T1000 (cell line): ENCODE results near the gene CNTN5.
A peak's percentile ranks its signal among the peaks of the same experiment; 100 is the strongest.
"Not testable (repeated sequence)": the region's sequence is repeated elsewhere in the genome, so short reads cannot be mapped to it uniquely, and the experiment has no call there.

ENCODE experiments used
- DNase-seq: peaks from one replicate; lab custom pipeline; 2025; ENCODE audit warnings: mixed read lengths; lab: John Stamatoyannopoulos, UW

CNTN5 gene

DNA sequence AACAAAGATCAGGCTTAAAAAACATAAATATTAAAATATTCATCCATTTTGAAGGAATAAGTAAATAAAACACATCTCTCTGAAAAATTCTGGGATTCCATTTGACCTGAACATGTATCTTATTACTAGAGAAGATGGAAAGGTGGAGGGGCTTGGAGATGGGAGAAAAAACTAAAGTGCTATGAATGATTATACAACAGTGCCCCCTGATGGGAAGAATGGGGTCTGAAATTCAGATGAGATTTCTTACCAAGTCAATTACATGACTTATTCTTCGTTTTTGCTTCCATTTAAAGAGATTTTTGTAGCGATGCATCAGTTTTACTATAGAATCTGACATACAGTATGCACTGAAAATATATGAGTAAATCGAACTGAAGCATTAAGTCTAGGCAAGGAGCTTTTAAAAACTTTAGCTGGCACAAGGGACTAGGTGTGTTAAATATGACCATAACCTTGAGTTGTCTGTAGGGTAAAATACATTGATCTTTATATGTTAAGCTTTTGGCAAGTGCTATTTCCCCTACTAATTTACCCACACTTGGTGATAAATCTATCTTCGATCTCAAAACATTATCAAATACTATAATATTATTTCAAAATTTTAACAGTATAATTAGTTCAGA, 718.8 kb downstream of the CNTN5 start:
- DNase-seq, result peak; percentile 5

DNA sequence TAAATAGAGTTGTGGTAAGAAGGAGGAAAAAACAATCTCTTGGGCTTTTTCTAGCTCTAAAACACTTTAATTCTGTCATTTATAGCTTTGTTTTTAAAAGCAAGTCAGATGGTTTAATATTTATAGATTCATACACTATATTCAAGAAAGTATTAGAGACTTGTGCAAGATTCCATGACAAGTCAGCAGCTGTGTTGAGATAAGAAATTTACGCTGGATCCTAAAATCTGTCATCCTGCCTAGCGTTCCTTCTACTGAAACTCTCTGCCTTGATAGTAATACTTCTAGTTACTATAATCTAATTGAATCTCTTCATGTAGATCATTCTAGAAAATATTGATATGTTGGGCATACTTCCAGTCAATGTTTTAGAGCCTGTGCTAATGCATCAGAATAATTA, 721.8 kb downstream of the CNTN5 start:
- no peak for DNase-seq

DNA sequence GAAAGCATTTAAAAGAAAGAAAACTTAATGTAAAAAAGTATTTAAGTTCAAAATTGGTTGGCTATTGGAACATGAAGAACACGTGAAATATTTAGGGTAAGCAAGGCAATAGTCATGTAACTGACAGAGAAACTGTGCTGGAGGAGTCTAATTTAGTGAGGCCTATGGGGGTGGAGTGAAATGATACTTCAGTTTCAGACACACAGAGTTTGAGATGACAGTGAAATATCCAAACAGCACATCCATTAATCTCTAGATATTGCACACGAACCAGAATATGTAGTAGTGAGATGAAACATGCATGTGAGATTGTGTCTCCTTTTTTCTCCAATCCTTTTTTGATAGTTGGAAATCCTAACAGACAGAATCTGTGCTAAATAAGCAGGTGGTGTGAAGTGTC, 739.0 kb downstream of the CNTN5 start:
- DNase-seq, result no peak

DNA sequence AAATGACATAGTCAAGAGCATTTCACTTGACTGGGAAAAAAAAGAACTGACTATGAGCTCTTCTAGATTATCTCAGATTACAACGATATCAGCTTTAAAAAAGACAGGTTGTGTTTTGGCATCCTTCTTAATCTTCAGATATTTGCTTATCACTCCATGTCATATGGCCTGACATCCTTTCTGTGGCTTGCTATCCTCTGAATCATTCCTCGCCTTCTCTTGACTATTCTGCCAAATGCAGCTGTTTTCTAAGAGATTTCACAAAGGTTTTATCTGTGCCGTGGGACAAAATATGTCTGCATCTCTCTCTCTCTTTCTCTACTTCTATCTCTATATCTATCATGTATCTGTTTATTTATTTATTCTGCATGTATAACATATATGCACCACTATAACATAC, 746.1 kb downstream of the CNTN5 start:
- no peak for DNase-seq

DNA sequence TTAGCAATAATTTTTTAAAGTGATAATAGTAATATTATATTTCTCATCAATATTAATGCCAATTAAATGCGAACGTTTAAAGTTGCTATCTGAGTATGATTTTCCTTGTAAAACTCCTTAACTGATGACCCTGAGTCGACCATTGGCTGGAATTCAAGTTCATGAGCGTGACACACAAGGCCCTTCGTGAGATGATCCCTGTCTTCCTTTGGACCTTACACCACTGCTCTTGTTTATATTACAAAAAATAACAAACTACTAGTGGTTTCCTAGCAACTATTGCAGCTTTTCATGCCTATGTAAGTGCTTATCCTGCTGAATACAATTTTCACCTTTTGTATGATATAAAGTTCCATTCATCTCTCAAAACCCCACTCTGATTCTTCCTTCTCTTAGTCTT, 752.9 kb downstream of the CNTN5 start:
- peak; percentile 12 for DNase-seq

DNA sequence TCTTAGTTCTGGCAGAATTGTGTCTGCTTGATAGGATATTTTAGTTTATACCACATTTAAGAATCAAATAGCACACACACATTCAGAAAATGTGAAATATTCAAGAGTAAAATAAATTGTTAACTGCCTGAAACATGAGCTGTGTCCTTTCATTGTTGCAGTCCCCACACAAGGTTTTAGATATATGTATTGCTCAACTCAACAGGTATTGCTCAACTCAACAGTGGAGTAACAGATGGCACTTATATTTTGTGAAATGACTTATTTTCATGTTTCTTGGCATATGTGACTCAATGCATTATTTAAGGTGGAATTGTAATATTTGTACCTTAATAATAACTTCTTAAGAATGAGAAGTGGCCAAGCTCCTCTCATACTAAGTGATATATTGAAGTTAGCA, 760.3 kb downstream of the CNTN5 start:
- no peak for DNase-seq

DNA sequence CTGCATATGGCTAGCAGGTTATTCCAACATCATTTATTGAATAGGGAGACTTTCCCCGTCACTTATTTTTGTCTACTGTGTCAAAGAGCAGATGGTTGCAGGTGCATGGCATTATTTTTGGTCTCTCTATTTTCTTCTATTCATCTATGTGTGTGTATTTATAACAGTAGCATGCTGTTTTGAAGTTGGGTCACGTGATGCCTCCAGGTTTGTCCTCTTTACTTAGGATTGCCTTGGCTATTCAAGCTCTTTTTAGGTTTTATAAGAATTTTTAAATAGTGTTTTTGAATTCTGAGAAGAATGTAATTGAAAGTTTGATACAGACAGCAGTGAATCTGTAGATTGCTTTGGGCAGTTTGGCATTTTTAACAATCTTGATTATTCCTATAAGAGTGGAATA, 770.6 kb downstream of the CNTN5 start:
- DNase-seq, result no peak

DNA sequence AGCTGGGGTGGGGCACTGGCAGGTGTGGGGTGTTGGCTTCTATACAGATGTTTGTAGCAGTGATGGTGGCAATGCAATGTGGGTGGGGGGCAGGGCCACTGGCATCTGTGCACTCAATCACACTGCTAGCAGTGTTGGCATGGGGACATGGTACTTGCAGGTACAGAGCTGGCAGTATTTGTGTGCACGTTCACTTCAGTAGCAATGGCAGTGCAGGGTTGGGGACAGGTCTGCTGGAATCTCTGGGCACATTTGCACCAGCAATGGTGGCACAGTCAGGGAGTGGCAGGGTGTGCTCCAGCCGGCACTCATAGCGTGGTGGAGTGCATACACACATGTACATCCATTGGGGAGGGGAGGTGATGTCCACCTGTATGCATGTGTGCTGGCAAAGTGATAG, 775.2 kb downstream of the CNTN5 start:
- DNase-seq, result no peak

DNA sequence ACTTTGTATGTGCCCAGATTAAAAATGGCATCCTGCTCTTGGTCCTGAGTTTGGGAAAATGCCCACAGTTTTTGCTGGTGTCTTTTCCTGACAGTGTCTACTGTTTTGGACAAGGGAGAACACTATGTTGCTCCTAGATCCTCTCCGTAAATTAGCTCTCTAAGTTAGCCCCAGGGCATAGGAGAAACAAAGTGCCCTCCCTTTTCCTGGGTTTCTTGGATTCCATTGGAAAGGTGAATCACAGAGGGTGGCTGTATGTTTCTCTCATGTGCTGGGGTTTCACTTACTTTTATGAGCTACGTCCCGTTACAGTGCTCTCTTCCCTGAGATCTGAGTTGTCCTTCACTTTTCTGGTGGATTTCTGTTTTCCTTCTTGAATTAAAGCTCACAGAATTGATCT, 782.8 kb downstream of the CNTN5 start:
- DNase-seq, result peak; percentile 14

DNA sequence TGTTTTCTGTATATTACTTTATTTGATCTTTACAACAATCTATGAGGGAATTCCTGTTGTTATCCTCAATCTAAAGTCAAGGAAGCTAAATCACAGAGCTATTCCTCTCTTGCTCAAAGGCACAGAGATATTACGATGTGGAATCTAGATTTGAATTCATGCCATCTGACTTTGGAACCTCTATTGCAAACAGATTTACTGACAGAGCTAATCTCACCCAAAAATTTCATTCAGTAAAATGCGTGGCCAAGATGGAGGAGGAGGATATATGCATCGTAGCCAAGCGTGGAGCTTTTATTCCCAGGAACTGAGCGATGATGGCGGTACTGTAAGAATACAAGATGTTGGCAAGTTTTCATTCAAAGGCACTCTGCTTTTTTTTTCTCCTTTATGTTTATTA, 791.8 kb downstream of the CNTN5 start:
- DNase-seq, result no peak

DNA sequence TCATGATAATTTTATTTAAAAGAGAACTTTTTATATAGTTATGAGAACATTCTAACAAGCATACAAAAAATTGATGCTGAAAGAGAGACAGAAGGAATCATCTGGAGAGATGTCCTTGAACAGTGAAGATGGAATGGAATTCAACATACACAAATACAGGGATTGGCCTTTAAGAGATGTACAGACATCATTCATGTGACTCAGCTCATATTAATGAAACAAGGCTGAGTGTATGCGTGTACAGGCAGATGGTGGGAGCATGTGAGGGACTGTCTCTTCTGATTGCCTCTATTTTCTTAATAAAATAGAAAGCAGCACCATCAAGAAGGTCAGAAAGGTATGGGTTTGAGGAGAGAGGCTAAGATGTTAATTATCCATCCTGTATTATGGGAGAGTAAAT, 793.3 kb downstream of the CNTN5 start:
- no peak for DNase-seq

DNA sequence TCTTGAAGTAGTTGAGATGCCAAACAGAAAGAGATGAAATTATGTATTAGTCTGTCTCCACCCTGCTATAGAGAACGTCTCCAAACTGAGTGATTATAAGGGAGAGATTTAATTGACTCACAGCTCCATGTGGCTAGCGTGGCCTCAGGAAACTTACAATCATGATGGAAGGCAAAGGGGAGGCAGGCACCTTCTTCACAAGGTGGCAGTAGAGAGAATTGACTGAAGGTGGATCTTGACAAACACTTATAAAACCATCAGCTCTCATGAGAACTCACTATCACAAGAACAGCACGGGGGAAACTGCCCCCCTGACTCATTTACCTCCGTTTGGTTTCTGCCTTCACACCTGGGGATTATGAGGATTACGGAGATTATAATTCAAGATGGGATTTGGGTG, 794.0 kb downstream of the CNTN5 start:
- no peak for DNase-seq

DNA sequence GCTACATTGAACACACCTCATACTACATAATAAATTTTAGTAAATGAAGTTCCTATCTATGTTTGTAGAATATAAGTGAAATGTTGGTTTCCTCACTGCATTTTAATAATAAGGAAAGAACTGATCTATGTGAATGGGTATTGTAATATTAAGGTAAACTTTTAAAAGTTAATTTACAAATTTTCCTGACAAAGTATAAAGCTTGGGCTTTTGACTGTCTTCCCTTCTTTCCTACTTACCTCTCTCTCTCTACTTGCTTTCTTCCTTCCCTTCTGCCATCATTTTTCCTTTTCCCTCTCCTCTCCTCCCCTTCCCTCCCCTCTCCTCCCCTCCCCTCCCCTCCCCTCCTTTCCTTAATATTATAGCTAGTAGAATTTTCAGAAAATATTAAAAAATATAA, 798.2 kb downstream of the CNTN5 start:
- DNase-seq, result no peak

DNA sequence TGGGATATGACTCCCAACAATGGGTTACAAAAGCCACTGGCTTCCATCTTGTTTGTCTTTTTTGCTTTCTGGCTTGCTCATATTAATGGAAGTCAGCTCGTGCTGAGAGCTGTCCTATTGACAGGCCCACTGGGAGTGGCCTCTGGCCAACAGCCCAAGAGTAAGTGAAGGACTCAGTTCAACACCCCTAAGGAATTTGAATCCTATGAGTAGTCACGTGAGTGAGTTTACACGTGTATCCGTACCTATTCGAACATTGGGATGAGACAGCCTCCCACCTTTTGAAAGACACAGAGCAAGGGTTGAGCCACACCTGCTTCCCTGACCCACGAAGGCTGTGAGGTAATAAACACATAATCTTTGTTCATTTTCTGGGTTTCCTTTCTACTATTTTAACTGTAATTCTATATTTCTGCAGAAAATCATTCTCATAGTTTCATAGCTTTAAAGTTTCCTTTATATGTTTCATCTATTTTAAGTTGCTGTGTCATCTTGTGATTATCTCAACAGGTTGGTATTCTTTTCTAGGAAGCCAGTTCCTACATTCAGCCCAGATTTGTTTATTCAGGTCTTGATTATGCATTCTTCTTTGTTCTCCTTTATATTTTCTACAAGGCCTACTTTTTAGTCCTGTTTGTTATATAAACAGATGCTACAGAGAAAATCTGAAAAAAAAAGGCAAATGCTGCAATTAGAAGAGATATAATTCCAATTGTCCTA, 802.3 kb downstream of the CNTN5 start:
- no peak for DNase-seq

DNA sequence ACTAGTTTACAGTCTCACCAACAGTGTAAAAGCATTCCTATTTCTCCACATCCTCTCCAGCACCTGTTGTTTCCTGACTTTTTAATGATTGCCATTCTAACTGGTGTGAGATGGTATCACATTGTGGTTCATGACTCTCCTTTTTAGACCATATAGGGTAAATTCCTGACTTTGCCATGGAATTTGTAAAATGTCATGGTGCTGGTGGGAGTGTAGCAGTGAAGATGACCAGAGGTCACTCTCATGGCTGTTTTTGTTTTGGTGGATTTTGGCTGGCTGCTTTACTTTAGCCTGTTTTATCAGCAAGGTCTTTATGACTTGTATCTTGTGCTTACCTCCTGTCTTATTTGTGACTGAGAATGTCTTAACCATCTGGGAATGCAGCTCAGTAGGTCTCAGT, 816.0 kb downstream of the CNTN5 start:
- not testable (repeated sequence) for DNase-seq

DNA sequence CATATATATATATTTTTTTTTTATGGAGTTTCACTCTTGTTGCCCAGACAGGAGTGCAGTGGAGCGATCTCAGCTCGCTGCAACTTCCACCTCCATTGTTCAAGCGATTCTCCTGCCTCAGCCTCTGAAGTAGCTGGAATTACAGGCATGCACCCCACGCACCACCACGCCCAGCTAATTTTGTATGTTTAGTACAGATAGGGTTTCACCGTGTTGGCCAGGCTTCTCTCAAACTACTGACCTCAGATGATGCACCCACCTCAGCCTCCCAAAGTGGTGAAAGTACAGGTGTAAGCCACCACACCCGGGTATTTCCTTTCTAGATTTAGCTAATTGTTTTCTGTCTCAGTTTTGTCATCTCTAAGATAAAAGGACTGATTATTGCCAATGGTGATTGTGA, 821.1 kb downstream of the CNTN5 start:
- DNase-seq, result no peak

DNA sequence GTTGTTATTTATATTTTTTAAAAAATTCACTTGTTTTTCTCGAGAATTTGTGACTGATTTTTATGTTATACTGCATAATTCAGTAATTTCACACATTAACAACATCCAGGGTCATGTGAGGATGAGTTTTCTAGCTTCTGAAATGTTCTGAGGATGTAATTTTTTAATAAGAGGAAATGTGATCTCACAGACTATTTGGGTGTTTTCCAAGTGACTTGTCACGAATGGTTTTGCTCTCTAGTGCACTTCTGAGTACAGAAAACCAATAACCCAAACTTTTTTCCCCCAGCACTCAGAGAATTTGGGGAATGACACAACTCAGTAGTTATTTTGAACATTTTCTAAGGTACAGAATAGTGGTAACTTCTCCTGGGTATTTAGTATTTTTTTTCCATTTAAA, 845.2 kb downstream of the CNTN5 start:
- no peak for DNase-seq

DNA sequence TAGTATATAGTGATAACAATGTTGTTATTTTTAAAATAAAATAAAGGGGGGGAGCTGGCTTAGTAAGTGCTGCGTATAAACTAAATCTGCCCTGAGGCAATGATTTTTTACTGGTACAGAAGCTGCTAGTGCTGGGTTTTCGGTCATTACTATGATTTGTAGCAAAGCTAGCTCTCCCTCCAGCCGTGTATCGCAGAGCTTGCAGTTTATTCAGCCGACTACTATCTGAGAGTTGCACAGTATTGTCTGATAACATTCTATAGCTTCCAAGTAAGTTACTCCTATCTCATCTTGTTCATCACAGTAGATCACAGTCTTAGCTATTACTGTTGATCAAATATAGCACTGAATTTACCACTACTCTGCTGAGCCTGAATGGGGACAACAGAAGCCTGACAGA, 860.9 kb downstream of the CNTN5 start:
- no peak for DNase-seq

DNA sequence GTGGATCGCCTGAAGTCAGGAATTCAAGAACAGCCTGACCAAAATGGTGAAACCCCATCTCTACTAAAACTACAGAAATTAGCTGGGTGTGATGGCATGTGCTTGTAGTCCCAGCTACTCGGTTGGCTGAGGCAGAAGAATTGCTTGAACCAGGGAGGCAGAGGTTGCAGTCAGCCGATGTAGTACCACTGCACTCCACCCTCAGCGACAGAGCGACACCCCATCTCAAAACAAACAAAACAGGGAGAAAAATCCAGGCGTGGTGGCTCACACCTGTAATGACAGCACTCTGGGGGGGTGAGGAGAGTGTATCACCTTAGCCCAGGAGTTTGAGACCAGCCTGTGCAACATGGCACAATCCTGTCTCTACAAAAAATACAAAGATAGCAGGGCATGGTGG, 864.0 kb downstream of the CNTN5 start:
- DNase-seq, result no peak

DNA sequence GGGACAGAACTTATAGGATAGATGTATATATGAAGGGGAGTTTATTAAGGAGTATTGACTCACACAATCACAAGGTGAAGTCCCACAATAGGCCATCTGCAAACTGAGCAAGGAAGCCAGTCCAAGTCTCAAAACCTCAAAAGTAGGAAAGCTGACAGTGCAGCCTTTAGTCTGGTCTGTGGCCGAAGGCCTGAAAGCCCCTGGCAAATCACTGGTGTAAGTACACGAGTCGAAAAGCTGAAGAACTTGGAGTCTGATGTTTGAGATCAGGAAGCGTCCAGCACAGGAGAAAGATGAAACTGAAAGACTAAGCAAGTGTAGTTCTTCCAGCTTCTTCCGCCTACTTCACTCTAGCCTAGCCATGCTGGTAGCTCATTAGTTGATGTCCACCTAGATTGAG, 866.7 kb downstream of the CNTN5 start:
- no peak for DNase-seq

DNA sequence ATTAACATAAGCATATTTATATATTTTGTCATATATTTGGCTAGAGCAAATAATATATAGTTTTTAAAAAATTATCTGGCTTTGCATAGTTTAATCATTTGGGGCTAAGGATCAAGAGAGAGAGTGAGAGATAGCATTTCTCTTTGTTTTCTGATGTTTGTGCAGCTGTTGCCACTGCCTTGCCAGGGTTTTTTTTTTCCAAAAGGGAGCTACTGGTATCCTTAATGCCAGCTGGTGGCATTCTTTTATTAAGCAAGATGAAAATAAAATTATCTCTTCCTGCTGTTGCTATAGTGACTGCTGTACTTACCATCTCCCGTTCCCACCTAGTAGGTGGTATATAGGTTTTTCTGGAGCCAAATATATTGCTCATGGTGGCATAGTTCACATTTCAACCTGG, 873.1 kb downstream of the CNTN5 start:
- DNase-seq, result no peak

DNA sequence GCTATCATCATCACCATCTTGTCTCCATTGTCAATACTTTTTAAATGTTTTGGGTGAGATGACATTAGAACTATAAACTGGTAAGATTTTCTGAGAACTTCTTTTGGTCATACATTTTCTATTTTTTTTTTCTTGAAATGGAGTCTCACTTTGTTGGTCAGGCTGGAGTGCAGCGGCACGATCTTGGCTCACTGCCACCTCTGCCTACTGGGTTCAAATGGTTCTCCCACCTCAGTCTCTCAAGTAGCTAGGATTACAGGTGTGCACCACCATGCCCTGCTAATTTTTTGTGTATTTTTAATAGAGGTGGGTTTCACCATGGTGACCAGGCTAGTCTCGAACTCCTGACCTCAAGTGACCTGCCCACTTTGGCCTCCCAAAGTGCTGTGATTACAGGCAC, 880.4 kb downstream of the CNTN5 start:
- no peak for DNase-seq

DNA sequence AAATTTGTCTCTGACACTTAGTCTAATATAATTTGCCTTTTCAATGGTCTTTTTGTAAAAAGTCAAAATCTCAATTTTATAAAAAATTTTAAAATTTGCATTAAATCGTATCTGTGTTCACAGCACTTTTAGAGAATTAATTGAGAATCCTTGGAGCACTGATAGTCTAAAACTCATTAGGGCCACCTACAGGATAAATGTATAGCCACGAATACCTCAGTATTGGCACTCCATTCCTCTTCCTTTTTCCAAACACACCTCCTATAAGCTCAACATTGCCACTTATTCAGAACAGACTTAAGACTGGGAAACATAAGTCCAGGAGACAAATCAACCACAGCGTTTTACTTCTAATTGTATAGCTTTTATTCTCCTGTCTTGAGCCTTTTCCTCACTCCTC, 890.4 kb downstream of the CNTN5 start:
- DNase-seq, result no peak

DNA sequence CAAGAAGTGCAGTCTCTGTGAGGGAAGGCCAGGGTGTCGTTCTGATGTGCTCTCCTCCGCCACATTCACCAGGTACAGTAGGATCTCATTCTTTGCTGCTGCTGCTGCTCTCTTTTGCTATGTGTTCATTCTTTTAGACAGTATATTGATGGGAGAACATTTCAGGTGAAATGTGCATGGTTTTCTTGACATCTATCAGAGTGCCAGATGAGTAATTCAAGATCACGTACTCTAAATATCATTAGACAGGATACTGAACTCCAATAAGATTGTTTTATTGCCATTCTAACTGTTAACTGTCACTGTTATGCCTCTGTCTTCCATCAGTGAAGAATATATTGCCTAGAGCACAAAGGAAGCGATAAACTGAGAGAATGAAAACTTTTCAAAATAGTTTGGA, 895.3 kb downstream of the CNTN5 start:
- DNase-seq, result no peak
